ENCODE data around the gene EPS8L2. TPM values are rescaled to one million over a fixed set of nuclear protein-coding genes. Genes with fewer than 3 reads are reported as not detected.

EPS8L2 gene
- total and polyA plus RNA-seq, 2 of the 13 experiments (the other 11 are each of a cell fraction or from before 2014, with no cell fraction given): 89.3 to 416 TPM

DNA sequence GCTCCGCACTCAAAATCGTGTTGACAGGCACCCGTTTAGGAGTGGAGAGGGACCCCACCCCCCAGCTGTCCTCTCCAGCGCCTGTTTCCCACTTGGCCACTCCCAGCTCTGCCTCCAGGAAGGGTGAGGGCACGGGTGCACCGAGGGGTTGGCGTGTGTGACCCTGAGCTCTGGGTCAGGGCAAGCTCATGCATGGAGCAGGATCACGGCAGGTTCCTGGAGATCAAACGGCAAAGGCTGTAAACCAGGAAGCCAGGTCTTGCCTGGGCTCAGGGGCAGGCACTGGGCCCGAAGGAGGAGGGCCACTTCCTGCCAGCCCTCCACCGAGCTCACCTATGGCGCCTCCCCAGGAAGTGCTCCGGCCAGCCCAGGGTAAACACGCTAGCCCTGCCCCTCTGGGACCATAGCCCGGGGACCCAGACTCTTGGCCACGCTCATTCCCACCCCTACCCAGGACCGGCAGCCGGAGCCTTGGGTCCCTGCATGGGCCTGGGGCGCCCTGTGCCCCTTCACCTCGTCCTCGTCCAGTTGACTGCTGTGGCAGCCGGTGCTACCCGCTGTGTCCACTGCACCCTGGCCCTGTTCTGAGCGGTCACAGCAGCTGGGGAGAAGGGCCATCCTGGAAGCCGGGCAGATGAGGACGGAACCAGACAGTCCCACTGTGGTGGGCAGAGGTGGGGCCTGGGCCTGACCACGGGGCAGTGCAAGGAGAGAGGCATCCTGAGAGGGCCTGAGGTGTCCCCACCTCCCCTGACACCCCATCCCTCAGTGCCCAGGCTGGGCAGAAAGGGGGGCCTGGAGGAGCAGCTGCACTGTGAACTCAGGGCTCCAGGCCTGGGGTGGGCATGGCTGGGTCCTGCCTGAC is 1.0 kb upstream of the EPS8L2 start (continued):
- TF ChIP-seq, protein P1, sequence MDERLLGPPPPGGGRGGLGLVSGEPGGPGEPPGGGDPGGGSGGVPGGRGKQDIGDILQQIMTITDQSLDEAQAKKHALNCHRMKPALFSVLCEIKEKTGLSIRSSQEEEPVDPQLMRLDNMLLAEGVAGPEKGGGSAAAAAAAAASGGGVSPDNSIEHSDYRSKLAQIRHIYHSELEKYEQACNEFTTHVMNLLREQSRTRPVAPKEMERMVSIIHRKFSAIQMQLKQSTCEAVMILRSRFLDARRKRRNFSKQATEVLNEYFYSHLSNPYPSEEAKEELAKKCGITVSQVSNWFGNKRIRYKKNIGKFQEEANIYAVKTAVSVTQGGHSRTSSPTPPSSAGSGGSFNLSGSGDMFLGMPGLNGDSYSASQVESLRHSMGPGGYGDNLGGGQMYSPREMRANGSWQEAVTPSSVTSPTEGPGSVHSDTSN (CRISPR knock-in tag; IDR thresholded peaks at IDR 0.05): no peak
- TF ChIP-seq ZNF670 (CRISPR knock-in tag; IDR thresholded peaks at IDR 0.05; ENCODE audit: borderline replicate concordance) (peak; percentile 71), U2AF2 (IDR thresholded peaks at IDR 0.05; ENCODE audit: low read depth, low read length) (no peak), ZNF30 (CRISPR knock-in tag; IDR thresholded peaks at IDR 0.05) (no peak), RARA (CRISPR knock-in tag; IDR thresholded peaks at IDR 0.05) (peak; percentile 100), ZFP1 (CRISPR knock-in tag; IDR thresholded peaks at IDR 0.05) (0 out of 2 replicates have a peak, but pooled peaks have one; percentile 63), ZKSCAN8 (CRISPR knock-in tag; IDR thresholded peaks at IDR 0.05; ENCODE audit: borderline replicate concordance) (no peak), ZSCAN30 (CRISPR knock-in tag; IDR thresholded peaks at IDR 0.05) (no peak), ZNF782 (CRISPR knock-in tag; IDR thresholded peaks at IDR 0.05; ENCODE audit: borderline replicate concordance) (0 out of 2 replicates have a peak, but pooled peaks have one; percentile 34), TCF7 (IDR thresholded peaks at IDR 0.05; ENCODE audit: low read depth) (peak; percentile 83; the same call in 1 of the 2 replicates), NONO (IDR thresholded peaks at IDR 0.05) (no peak), NONO (CRISPR knock-in tag; conservative IDR thresholded peaks at IDR 0.05) (peak; percentile 40), RARG (CRISPR knock-in tag; IDR thresholded peaks at IDR 0.05; ENCODE audit: low read depth) (no peak), BORCS8-MEF2B (CRISPR knock-in tag; IDR thresholded peaks at IDR 0.05) (no peak), POLR2A (IDR thresholded peaks at IDR 0.05; ENCODE audit: insufficient read depth in 1 of 2, low read depth in 2 of 2, low read length in 2 of 2) (peak in 1 of 2 experiments; percentile 55; a peak in 2 of 4 replicates)
- TF ChIP-seq, protein P2, sequence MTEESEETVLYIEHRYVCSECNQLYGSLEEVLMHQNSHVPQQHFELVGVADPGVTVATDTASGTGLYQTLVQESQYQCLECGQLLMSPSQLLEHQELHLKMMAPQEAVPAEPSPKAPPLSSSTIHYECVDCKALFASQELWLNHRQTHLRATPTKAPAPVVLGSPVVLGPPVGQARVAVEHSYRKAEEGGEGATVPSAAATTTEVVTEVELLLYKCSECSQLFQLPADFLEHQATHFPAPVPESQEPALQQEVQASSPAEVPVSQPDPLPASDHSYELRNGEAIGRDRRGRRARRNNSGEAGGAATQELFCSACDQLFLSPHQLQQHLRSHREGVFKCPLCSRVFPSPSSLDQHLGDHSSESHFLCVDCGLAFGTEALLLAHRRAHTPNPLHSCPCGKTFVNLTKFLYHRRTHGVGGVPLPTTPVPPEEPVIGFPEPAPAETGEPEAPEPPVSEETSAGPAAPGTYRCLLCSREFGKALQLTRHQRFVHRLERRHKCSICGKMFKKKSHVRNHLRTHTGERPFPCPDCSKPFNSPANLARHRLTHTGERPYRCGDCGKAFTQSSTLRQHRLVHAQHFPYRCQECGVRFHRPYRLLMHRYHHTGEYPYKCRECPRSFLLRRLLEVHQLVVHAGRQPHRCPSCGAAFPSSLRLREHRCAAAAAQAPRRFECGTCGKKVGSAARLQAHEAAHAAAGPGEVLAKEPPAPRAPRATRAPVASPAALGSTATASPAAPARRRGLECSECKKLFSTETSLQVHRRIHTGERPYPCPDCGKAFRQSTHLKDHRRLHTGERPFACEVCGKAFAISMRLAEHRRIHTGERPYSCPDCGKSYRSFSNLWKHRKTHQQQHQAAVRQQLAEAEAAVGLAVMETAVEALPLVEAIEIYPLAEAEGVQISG (CRISPR knock-in tag; IDR thresholded peaks at IDR 0.05): peak; percentile 89
- TF ChIP-seq, protein P3, sequence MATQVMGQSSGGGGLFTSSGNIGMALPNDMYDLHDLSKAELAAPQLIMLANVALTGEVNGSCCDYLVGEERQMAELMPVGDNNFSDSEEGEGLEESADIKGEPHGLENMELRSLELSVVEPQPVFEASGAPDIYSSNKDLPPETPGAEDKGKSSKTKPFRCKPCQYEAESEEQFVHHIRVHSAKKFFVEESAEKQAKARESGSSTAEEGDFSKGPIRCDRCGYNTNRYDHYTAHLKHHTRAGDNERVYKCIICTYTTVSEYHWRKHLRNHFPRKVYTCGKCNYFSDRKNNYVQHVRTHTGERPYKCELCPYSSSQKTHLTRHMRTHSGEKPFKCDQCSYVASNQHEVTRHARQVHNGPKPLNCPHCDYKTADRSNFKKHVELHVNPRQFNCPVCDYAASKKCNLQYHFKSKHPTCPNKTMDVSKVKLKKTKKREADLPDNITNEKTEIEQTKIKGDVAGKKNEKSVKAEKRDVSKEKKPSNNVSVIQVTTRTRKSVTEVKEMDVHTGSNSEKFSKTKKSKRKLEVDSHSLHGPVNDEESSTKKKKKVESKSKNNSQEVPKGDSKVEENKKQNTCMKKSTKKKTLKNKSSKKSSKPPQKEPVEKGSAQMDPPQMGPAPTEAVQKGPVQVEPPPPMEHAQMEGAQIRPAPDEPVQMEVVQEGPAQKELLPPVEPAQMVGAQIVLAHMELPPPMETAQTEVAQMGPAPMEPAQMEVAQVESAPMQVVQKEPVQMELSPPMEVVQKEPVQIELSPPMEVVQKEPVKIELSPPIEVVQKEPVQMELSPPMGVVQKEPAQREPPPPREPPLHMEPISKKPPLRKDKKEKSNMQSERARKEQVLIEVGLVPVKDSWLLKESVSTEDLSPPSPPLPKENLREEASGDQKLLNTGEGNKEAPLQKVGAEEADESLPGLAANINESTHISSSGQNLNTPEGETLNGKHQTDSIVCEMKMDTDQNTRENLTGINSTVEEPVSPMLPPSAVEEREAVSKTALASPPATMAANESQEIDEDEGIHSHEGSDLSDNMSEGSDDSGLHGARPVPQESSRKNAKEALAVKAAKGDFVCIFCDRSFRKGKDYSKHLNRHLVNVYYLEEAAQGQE (IDR thresholded peaks at IDR 0.05; ENCODE audit: borderline replicate concordance in 1 of 2, low read depth in 1 of 2, low read length in 2 of 2): peak in 1 of 2 experiments; percentile 57; a peak in 2 of 4 replicates
- TF ChIP-seq, protein P4, sequence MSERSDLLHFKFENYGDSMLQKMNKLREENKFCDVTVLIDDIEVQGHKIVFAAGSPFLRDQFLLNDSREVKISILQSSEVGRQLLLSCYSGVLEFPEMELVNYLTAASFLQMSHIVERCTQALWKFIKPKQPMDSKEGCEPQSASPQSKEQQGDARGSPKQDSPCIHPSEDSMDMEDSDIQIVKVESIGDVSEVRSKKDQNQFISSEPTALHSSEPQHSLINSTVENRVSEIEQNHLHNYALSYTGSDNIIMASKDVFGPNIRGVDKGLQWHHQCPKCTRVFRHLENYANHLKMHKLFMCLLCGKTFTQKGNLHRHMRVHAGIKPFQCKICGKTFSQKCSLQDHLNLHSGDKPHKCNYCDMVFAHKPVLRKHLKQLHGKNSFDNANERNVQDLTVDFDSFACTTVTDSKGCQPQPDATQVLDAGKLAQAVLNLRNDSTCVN (CRISPR knock-in tag; IDR thresholded peaks at IDR 0.05; ENCODE audit: borderline replicate concordance): no peak; the same call in none of the 2 replicates

All from HepG2 (cell line).